Neural cell (in vitro differentiated cells): ENCODE data around the gene MAGI2. TPM values are rescaled to one million over a fixed set of nuclear protein-coding genes. Genes with fewer than 3 reads are reported as not detected.

Experiments
- H2AFZ ChIP-seq: fragments of 200-600, 300-800 bp; sonication (generic), shearing (Covaris generic); 2 replicates; pipeline ENCODE4 v1.6.0; 2014; ENCODE audit warnings: low read depth, mild to moderate bottlenecking, antibody characterized with exemption, low read length, moderate library complexity
- H3F3A ChIP-seq: fragments of 200-600 bp; shearing (Covaris generic); 2 replicates; pipeline ENCODE4 v1.6.1; 2016; ENCODE audit warnings: mild to moderate bottlenecking, moderate library complexity, mixed read lengths, antibody characterized with exemption, low read length; ENCODE audit not compliant: insufficient read depth, poor library complexity, severe bottlenecking
- H3K27ac ChIP-seq: fragments of 200-600, 300-800 bp; sonication (generic), shearing (Covaris generic); 2 replicates; pipeline ENCODE4 v1.5.1; 2014; ENCODE audit warnings: mild to moderate bottlenecking, low read length, moderate library complexity
- H3K27me3 ChIP-seq: fragments of 300-800, 200-600 bp; sonication (generic), shearing (Covaris generic); 2 replicates; pipeline ENCODE4 v1.6.0; 2014; ENCODE audit warnings: mild to moderate bottlenecking, low read depth, low read length, moderate library complexity; ENCODE audit not compliant: insufficient read depth
- H3K36me3 ChIP-seq: fragments of 300-800, 200-600 bp; sonication (generic), shearing (Covaris generic); 2 replicates; pipeline ENCODE4 v1.5.1; 2014; ENCODE audit warnings: mild to moderate bottlenecking, antibody characterized with exemption, low read length, moderate library complexity; ENCODE audit not compliant: insufficient read depth
- H3K4me2 ChIP-seq: fragments of 300-800, 200-600 bp; sonication (generic), shearing (Covaris generic); 2 replicates; pipeline ENCODE4 v1.6.0; 2014; ENCODE audit warnings: mild to moderate bottlenecking, low read length
- H3K4me3 ChIP-seq: fragments of 300-800, 200-600 bp; sonication (generic), shearing (Covaris generic); 2 replicates; pipeline ENCODE4 v1.5.1; 2014; ENCODE audit warnings: mild to moderate bottlenecking, low read length, moderate library complexity
- H3K79me2 ChIP-seq: fragments of 200-600 bp; shearing (Covaris generic); replicated peaks from 2 replicates; pipeline ENCODE4 v1.6.0; 2014; ENCODE audit warnings: mild to moderate bottlenecking, low read length, moderate library complexity; ENCODE audit not compliant: insufficient read depth
- H3K9ac ChIP-seq: fragments of 300-800, 200-600 bp; sonication (generic), shearing (Covaris generic); 2 replicates; pipeline ENCODE4 v1.6.1; 2016; ENCODE audit warnings: mild to moderate bottlenecking, low read length, mixed read lengths
- H3K9me2 ChIP-seq: fragments of 200-600 bp; shearing (Covaris generic); 2 replicates; pipeline ENCODE4 v1.6.1; 2016; ENCODE audit warnings: mild to moderate bottlenecking, low read length, mixed read lengths; ENCODE audit not compliant: insufficient read depth
- H3K9me3 ChIP-seq: fragments of 200-600, 300-800 bp; sonication (generic), shearing (Covaris generic); 2 replicates; pipeline ENCODE4 v1.6.1; 2016; ENCODE audit warnings: mild to moderate bottlenecking, mixed run types, low read length, moderate library complexity, mixed read lengths
- H4K20me1 ChIP-seq: fragments of 200-600 bp; shearing (Covaris generic); 2 replicates; pipeline ENCODE4 v1.6.1; 2016; ENCODE audit warnings: mild to moderate bottlenecking, mixed run types; ENCODE audit not compliant: insufficient read depth
- CTCF ChIP-seq: fragments of 450-650 bp; IDR thresholded peaks from 2 replicates; pipeline ENCODE4 v1.5.1; 2014; ENCODE audit warnings: antibody characterized with exemption, mild to moderate bottlenecking, moderate library complexity; ENCODE audit not compliant: poor library complexity, severe bottlenecking
- EP300 ChIP-seq: fragments of 450-650 bp; conservative IDR thresholded peaks from 2 replicates; pipeline ENCODE4 v1.6.1; 2014; ENCODE audit warnings: antibody characterized with exemption, mild to moderate bottlenecking, moderate library complexity; ENCODE audit not compliant: poor library complexity, severe bottlenecking
- EZH2 ChIP-seq: fragments of 200-600, 300-800 bp; shearing (Covaris generic), sonication (generic); IDR thresholded peaks from 2 replicates; pipeline ENCODE4 v1.6.1; 2014; ENCODE audit warnings: antibody characterized with exemption, low read length, borderline replicate concordance, mild to moderate bottlenecking; ENCODE audit not compliant: insufficient read depth, poor library complexity, severe bottlenecking
- MXI1 ChIP-seq: fragments of 450-650 bp; conservative IDR thresholded peaks from 2 replicates; pipeline ENCODE4 v1.6.1; 2014; ENCODE audit warnings: antibody characterized with exemption, mild to moderate bottlenecking; ENCODE audit not compliant: poor library complexity, severe bottlenecking
- POLR2AphosphoS5 ChIP-seq: IDR thresholded peaks from 2 replicates; pipeline ENCODE4 v1.6.1; 2012
- RAD21 ChIP-seq: fragments of 450-650 bp; conservative IDR thresholded peaks from 2 replicates; pipeline ENCODE4 v1.6.1; 2014; ENCODE audit warnings: antibody characterized with exemption, mild to moderate bottlenecking, moderate library complexity
- REST ChIP-seq: IDR thresholded peaks from 2 replicates; pipeline ENCODE4 v1.6.1; 2012; ENCODE audit warnings: borderline replicate concordance
- SMC3 ChIP-seq: fragments of 450-650 bp; conservative IDR thresholded peaks from 2 replicates; pipeline ENCODE4 v1.6.1; 2014; ENCODE audit warnings: antibody characterized with exemption, mild to moderate bottlenecking, moderate library complexity; ENCODE audit not compliant: poor library complexity
- TAF1 ChIP-seq: IDR thresholded peaks from 2 replicates; pipeline ENCODE4 v1.6.1; 2012; ENCODE audit warnings: low read depth
- polyA plus RNA-seq: library from polyadenylated mRNA; depleted of rRNA; stranded (reverse); fragments of >200 nt; gene quantifications from 2 replicates; pipeline ENCODE4 v1.2.3, GENCODE V29; 2014

Gene MAGI2
- polyA plus RNA-seq, 1 donor from 2014 or later = 19.3 TPM

- Histone ChIP-seq H4K20me1 (no peaks in the 10 kb centered on the region), H3K9ac (no peak overlapping the region), H3F3A (no peaks in the 10 kb centered on the region), H3K9me3 (no peaks in the 10 kb centered on the region), H3K79me2 (no peaks in the 10 kb centered on the region), H3K4me2 (no peak overlapping the region), H3K4me3 (no peak overlapping the region), H3K9me2 (no peaks in the 10 kb centered on the region), H3K27me3 (no peaks in the 10 kb centered on the region), H3K36me3 (peaks cover 16% of the 10 kb centered on the region), H3K27ac (no peak overlapping the region), H2AFZ (no peak overlapping the region)
- TF ChIP-seq TAF1 = no peak
- no peak for TF ChIP-seq SMC3
- TF ChIP-seq POLR2AphosphoS5 = no peak
- no peak for TF ChIP-seq REST
These were observed 1302.2 kb downstream of the MAGI2 start for GRCh38 chr7:78151229-78151628.

- H3K27me3 ChIP-seq = no peaks in the 10 kb centered on the region
- H3K4me3 ChIP-seq = no peak overlapping the region
- no peaks in the 10 kb centered on the region for H3F3A ChIP-seq
- H3K4me2 ChIP-seq = no peak overlapping the region
- H3K79me2 ChIP-seq = no peaks in the 10 kb centered on the region
- H3K9me3 ChIP-seq = no peaks in the 10 kb centered on the region
- H4K20me1 ChIP-seq = no peaks in the 10 kb centered on the region
- no peak overlapping the region for H3K27ac ChIP-seq
- H3K9ac ChIP-seq = no peak overlapping the region
- no peaks in the 10 kb centered on the region for H3K9me2 ChIP-seq
- no peak overlapping the region for H2AFZ ChIP-seq
- peaks cover 16% of the 10 kb centered on the region for H3K36me3 ChIP-seq
- TF ChIP-seq CTCF (no peak), SMC3 (no peak)
These were observed 1303.7 kb downstream of the MAGI2 start for GRCh38 chr7:78149787-78150186.

GRCh38 chr7:78148166-78148894, 1305.1 kb downstream of the MAGI2 start:
- no peak overlapping the region for H3K9ac ChIP-seq
- no peaks in the 10 kb centered on the region for H3K9me2 ChIP-seq
- no peaks in the 10 kb centered on the region for H3K9me3 ChIP-seq
- H3K4me3 ChIP-seq = no peak overlapping the region
- H3K4me2 ChIP-seq = no peak overlapping the region
- H3K27ac ChIP-seq = no peak overlapping the region
- H3K79me2 ChIP-seq = no peaks in the 10 kb centered on the region
- TF ChIP-seq EP300 (no peak), POLR2AphosphoS5 (no peak), MXI1 (no peak), CTCF (no peak), TAF1 (no peak), RAD21 (no peak), REST (no peak), EZH2 (no peak), SMC3 (no peak)
- peaks cover 16% of the 10 kb centered on the region for H3K36me3 ChIP-seq
- H4K20me1 ChIP-seq = no peaks in the 10 kb centered on the region
- no peaks in the 10 kb centered on the region for H3F3A ChIP-seq
- H2AFZ ChIP-seq = no peak overlapping the region
- no peaks in the 10 kb centered on the region for H3K27me3 ChIP-seq
